GM20431 (cell line): Measurements from ENCODE around the gene ERICH6B.

Source experiments
- in situ Hi-C: fragments of 300-500 bp; cut with MseI, MboI; formaldehyde crosslinking; loops from one replicate; pipeline ENCODE4 v1.15.0; 2020; ENCODE audit warnings: low sequenced_read_pairs; ENCODE audit not compliant: unreplicated experiment

The ERICH6B gene

GRCh38 chr13:45545686-45546409 lies 69.7 kb downstream of the ERICH6B start:
- in situ Hi-C loops, result no loop called here

- in situ Hi-C loops, result no loop called here
Observed at GRCh38 chr13:45544520-45544919, 71.0 kb downstream of the ERICH6B start.

- in situ Hi-C loops, result no loop called here
Observed at GRCh38 chr13:45542878-45543277, 72.7 kb downstream of the ERICH6B start.

DNA sequence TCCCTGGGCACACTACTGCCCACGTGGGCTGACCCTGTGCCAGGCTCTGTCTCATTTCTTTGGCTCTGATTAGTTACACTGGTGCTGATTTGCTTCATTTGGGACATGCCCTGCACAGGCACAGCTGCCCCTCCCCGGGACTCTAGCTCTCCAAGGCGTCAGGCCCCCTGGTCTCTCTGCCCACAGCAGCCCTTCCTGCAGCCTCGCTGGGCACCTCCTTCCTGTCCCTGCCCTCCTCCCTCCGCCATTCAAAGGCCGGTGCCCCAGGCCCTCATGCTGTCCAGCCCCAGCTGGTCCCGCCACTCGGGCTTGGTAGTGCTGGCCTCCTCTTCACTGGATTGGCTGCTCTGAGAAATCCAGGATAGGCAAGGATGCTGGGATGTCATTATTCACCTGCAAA lies 73.1 kb downstream of the ERICH6B start:
- in situ Hi-C loops, result no loop called here

GRCh38 chr13:45541806-45542205 lies 73.7 kb downstream of the ERICH6B start:
- in situ Hi-C loops, result no loop called here

DNA sequence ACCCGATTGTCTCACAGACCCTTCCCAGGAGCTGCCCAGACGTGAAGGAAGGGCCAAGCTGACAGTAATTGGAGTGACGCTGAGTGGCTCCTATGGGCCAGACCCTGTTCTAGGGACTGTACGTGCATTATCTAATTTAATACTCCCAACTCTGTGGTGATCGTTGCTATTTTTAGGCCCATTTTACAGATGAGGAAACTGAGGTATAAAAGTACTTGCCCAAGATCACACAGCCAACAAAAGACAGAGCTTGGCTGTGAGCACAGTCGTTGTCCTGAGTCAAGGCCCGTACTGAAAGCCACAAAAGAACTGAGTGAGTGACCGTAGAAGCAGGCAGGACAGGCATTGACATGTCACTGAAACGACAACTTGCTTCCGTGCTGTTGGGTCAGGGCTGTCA lies 74.7 kb downstream of the ERICH6B start:
- in situ Hi-C loops, result no loop called here

DNA sequence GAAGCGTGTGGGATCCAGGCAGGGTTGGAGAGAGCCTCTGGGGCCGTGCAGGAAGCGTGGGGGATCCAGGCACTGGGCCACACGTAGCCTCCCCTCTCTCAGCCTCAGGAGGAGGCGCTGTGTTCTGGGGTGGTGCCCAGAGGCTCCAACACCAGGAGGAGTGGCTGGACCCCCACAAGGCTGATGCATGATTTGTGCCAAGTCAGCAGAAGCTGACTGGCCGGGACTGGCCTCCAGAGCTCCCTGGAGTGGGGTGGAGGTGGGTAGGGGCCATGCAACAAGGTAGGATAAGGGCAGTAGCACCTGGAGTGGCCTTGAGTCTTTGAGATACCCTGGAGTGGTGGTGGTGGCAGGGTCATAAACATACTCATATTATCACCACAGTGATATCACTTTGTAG lies 75.3 kb downstream of the ERICH6B start:
- in situ Hi-C loops, result no loop called here

DNA sequence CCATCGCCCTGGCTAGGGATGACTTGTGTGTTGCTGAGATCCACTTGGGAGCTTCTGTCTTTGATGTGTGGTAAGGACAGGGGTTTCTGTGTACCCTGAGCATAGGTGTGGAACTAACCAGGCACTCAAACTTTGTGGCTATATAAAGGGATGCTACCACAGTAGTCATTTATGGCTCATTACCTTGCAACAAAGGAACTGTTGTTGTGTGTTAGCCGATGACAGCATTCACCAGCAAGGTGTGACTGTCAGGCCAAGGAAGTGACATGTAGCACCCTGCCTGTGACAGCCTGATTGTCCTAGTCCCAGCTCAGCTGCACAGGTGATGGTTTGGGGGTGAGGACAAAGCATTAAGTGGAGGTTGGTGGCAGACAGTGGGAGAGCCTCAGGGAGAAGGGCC lies 77.2 kb downstream of the ERICH6B start:
- in situ Hi-C loops, result no loop called here

GRCh38 chr13:45537516-45537915 lies 78.0 kb downstream of the ERICH6B start:
- in situ Hi-C loops, result no loop called here

DNA sequence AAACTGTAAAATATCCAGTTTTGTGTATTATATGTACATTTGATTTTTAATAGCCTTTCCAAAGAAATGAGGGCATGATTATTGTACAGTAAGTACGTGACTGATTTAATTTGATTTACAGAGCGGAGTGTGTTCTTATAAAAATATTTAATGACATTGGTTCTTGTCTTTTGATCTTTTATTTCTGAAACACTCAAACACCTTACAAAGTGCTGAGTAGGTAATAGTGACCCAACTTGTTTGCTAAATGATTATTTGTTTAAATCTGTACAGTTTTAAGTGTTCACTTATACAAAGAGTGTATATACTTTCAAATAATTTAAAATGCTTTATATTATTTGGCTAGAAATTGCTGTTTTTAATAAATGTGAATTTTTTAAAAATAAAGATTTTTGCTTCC lies 79.3 kb downstream of the ERICH6B start:
- in situ Hi-C loops, result no loop called here

GRCh38 chr13:45534604-45535003 lies 80.9 kb downstream of the ERICH6B start:
- in situ Hi-C loops, result no loop called here

DNA sequence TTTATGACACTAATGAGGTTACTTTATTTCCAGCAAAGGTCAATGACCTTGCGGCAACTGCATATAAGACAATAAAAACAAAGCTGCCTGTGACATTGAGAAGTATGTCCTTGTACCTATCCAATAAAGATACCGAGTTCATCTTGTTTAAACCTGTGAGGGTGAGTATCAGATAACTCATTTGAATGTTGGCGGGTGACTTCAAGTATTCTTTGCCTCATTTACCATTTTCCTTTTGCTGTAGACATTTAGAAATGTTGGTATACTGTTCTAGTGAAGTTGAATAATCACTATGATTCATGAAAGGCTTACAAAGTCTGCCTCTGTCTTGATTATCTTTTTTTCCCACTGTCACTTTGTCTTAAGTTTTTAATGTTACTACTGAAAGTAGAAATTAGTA lies 85.8 kb downstream of the ERICH6B start:
- in situ Hi-C loops, result no loop called here

DNA sequence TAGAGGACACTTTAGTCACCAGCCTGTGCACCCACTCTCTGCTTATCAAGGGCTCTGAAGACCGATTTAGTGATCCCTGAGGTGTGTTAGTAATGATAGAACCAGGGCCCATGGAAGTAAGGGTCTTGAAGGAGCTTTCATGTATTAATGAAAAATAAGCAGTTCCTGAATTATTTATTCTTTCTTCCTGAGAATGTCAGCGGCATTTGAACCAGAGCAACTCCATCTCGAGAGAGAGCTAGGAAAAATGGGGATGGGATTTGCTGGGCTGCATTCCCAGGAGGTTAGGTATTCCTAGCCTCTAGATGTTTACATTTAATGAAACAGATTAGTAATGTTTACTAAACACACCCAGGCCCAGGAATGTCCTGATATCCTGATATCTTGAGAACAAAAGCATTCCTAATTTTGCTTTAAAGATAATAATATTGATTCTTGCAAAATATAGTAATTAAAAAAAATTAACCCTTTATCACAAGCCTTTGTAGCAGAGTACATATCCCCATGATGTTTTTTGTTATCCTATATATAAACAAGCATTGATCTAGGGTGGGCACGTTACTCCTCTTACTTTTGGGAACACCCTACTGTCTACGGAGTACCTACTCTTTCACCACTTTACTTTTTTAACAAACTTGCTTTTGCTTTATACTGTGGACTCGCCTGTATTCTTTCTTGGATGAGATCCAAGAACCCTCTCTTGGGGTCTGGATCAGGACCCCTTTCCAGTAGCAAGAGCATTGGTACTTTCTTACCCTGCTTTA lies 87.7 kb downstream of the ERICH6B start:
- in situ Hi-C loops, result no loop called here

- in situ Hi-C loops, result no loop called here
Observed at GRCh38 chr13:45522571-45522970, 93.0 kb downstream of the ERICH6B start.

DNA sequence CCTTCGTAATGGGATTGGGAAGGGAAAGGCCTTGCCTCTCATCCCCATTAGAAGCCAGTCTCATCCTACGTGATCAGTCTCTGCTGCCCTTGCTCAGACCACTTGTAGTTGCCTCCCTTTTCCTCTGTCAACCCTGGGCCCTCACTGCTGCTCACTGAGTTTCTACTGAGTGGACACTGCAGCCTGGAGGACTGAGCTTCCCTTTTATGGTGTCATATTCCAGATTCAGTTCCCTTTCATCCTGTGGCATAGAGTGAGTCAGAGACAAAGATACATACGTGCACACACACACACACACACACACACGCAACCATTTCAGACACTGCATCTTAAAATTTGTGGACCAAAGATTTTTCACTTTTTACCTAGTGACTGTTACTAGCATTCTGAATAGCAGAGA lies 94.2 kb downstream of the ERICH6B start:
- in situ Hi-C loops, result no loop called here

- in situ Hi-C loops, result no loop called here
Observed at GRCh38 chr13:45519493-45519892, 96.0 kb downstream of the ERICH6B start.

- in situ Hi-C loops, result no loop called here
Observed at GRCh38 chr13:45518525-45519245, 96.9 kb downstream of the ERICH6B start.

- in situ Hi-C loops, result no loop called here
Observed at GRCh38 chr13:45516757-45517156, 98.8 kb downstream of the ERICH6B start.

DNA sequence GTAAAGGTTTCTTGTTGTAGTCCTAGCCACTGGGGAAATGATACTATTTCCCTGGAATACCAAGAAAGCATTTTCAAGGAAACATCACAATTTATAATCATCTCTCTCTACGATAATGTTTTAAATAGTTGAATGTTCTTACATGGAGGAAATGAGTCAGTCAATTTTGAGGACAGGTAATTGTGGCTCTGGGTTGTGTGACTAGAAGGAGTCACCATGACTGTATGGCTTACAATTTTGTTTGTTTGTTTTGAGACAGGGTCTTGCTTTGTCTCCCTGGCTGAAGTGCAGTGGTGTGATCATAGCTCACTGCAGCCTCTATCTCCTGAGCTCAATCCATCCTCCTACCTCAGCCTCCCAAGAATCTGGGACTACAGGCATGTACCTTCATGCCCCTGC lies 103.4 kb downstream of the ERICH6B start:
- in situ Hi-C loops, result no loop called here

GRCh38 chr13:45511310-45512097 lies 104.0 kb downstream of the ERICH6B start:
- in situ Hi-C loops, result no loop called here
